GM12892 (cell line): ENCODE results near the gene CISD1.

Experiments
- POLR2A ChIP-seq: IDR thresholded peaks from 2 replicates; pipeline ENCODE4 v1.6.1; 2011; ENCODE audit warnings: low read depth, low read length, control low read depth
- POLR2AphosphoS5 ChIP-seq: IDR thresholded peaks from 2 replicates; pipeline ENCODE4 v1.6.1; 2011; ENCODE audit warnings: low read depth, low read length, control low read depth
- TAF1 ChIP-seq: IDR thresholded peaks from 2 replicates; pipeline ENCODE4 v1.6.1; 2011; ENCODE audit warnings: low read depth, mild to moderate bottlenecking, control low read depth, low read length, borderline replicate concordance

GRCh38 chr10:58253184-58253583, 15.8 kb upstream of the CISD1 start:
- TF ChIP-seq POLR2A = no peak
- TF ChIP-seq TAF1 = no peak
- no peak for TF ChIP-seq POLR2AphosphoS5
